ENCODE data around the gene OR52E8.
A peak's percentile ranks its signal among the peaks of the same experiment; 100 is the strongest.

The OR52E8 gene

DNA sequence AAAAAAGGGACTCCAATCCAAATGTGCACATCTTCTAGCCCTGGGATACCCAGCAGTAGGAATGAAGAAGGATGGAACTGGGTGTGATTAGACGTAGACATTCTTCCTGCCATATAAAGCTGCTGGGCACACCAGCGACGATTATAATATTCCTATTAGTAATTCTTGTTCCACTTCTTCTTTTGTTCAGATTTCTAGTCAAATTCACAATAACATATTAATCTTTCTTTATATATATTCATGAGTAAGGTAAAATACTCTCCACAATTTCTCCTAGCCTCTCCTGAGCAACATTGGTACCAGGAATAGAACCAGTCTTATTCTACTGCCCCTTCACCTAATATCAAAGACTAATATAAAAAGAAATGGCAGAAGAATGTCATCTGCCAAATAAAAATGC, at the start of gene OR52E8:
Gene OR52E8 (minus strand): TSS at position 101 of the 400 bp plus-strand sequence. CDS start 0 bp downstream, at position 101.
- DNase-seq (ENCODE audit: low read depth) = no peak
- TF ChIP-seq, protein P1, sequence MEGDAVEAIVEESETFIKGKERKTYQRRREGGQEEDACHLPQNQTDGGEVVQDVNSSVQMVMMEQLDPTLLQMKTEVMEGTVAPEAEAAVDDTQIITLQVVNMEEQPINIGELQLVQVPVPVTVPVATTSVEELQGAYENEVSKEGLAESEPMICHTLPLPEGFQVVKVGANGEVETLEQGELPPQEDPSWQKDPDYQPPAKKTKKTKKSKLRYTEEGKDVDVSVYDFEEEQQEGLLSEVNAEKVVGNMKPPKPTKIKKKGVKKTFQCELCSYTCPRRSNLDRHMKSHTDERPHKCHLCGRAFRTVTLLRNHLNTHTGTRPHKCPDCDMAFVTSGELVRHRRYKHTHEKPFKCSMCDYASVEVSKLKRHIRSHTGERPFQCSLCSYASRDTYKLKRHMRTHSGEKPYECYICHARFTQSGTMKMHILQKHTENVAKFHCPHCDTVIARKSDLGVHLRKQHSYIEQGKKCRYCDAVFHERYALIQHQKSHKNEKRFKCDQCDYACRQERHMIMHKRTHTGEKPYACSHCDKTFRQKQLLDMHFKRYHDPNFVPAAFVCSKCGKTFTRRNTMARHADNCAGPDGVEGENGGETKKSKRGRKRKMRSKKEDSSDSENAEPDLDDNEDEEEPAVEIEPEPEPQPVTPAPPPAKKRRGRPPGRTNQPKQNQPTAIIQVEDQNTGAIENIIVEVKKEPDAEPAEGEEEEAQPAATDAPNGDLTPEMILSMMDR (IDR thresholded peaks at IDR 0.05; ENCODE audit: control insufficient read depth, insufficient read depth, low read depth, low read length, missing control alignments) = no peak
- H3K4me3 ChIP-seq (ENCODE audit: control insufficient read depth, low read depth, low read length) = no peak within 1 kb of the TSS

DNA sequence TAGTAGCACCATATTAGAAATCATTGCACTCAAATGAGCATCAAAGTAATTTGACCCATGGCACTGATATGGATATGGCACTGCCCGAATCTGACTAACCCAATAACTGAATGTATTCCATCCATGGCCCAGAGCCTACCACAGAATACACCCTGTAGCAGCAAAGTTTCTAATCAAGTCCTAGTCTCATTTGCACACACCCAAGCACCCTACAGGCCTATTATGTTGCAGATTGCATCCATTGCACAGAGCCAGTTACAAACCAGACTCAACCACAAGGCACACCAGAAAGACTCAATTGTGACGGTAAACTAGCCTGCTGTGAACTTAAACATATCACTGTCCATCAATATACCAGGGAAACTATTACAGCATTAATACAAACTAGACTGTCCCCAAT, 42.0 kb upstream of the OR52E8 start:
- TF ChIP-seq, protein P1 (IDR thresholded peaks at IDR 0.05; ENCODE audit: control insufficient read depth, insufficient read depth, low read depth, low read length, missing control alignments) = no peak
- no peak for DNase-seq (ENCODE audit: low read depth)
- H3K4me3 ChIP-seq (ENCODE audit: control insufficient read depth, low read depth, low read length) = no peak overlapping the region

DNA sequence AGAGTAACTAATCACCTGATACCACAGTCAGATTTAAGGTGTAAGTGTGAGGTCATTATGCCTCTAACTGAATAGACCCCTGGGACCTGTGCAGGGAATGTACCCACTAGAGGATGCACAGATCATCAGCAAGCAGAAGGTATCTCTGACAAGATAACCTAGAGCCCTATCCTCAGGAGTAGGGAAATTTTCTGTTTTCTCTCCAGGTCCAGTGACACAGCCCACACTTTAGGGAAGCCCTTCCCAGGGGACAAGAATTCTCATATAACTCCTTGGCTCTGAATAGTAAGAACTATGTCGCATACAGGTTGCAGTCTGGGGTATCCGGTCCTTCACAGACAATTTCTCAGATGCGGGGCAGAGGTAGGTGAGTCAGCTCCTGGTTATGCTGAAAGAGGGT, 35.4 kb upstream of the OR52E8 start, which contains the start of gene OR52E5:
Gene OR52E5 (plus strand): TSS at position 301 of the 400 bp plus-strand sequence. CDS start 7,569 bp downstream, outside the sequence.
- no peak within 1 kb of the TSS for H3K4me3 ChIP-seq (ENCODE audit: control insufficient read depth, low read depth, low read length)
- TF ChIP-seq, protein P1 (IDR thresholded peaks at IDR 0.05; ENCODE audit: control insufficient read depth, insufficient read depth, low read depth, low read length, missing control alignments) = no peak
- DNase-seq (ENCODE audit: low read depth) = no peak

DNA sequence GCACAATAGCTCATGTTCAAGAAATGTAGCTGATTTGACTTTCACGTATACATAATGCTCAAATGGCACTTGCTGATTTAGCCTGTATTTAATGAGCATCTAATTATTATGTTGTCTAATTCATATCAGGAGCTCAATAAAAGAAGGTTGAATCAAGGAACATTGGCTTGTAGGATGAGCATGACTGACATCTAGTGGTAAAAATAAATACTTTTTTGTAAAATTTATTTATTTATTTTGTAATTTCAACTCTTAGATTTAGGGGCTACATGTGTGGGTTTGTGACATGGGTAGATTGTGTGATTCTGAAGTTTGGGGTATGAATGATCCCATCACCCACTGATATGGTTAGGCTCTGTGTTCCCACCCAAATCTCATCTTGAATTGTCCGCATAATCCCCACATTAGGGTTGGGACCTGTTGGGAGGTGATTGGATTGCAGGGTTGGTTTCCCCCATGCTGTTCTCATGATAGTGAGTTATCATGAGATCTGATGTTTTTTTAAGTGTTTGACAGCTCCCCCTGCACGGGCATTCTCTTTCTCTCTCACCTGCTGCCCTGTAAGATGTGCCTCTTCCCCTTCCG, 33.8 kb upstream of the OR52E8 start:
- no peak for DNase-seq (ENCODE audit: low read depth)
- TF ChIP-seq, protein P1 (IDR thresholded peaks at IDR 0.05; ENCODE audit: control insufficient read depth, insufficient read depth, low read depth, low read length, missing control alignments) = peak; percentile 43
- H3K4me3 ChIP-seq (ENCODE audit: control insufficient read depth, low read depth, low read length) = no peak overlapping the region

DNA sequence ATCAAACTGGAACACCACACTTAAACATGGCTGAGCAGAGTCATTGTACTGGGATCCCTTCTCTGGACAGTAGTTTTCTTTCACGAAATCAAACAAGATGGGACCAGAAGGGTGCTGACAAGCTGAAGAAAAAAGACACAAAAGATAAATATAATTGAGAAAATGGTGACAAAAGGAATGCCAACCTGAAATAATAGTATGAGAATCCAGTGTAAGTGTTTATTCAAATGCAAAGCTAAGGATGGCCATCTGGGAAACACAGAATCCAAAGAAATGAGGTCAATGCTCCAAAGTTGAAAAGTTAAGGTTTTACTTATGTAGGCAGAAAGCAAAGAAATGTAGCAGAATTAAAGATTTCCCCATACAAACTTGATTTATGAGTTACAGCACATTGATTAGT, 30.2 kb upstream of the OR52E8 start:
- DNase-seq (ENCODE audit: low read depth) = no peak
- H3K4me3 ChIP-seq (ENCODE audit: control insufficient read depth, low read depth, low read length) = no peak overlapping the region
- TF ChIP-seq, protein P1 (IDR thresholded peaks at IDR 0.05; ENCODE audit: control insufficient read depth, insufficient read depth, low read depth, low read length, missing control alignments) = no peak

DNA sequence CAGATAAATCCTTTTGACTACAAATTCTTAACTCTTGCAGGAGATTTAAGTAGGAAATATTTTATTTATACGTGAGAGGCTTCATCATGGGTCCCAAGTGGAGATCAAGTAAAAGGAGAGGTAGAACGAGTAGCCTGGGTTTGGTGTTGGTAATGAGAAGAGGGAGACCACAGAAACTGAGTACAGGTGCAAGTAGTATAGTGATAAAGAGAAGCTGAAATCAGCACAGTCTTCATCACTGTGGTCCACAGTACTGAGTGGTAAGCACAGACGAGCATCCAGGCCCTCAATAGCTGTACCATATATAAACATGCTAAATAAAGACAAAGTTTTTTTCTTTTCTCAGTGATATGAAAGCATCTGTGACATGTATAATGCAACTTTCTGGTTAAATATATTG, 29.7 kb upstream of the OR52E8 start:
- H3K4me3 ChIP-seq (ENCODE audit: control insufficient read depth, low read depth, low read length) = no peak overlapping the region
- TF ChIP-seq, protein P1 (IDR thresholded peaks at IDR 0.05; ENCODE audit: control insufficient read depth, insufficient read depth, low read depth, low read length, missing control alignments) = no peak
- DNase-seq (ENCODE audit: low read depth) = no peak

Data from AG09309 (cell line).